Measurements from ENCODE around the gene ARMC3. TPM values are rescaled to one million over a fixed set of nuclear protein-coding genes. Genes with fewer than 3 reads are reported as not detected.

The ARMC3 gene
- polyA plus RNA-seq, 1 donor from 2014 or later, result 0.22 TPM

DNA sequence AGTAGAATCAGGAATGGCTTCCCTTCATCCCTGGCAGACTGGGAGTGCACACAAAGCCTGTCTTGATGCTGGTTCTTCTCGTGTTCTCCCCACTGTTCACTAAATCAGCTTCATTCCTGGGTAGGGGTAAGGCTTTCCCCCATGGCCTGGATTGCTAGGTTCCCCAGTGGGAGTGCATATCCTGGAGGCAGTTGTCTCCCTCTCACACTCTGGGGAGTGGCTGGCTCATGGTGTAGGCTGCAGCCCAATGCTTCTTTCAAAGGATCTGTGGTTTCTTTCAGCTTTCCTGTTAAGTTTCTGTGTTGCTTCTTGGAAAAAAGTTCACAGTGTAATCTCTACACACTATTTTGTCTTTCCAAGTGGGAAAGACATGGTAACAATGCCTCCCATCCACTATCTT lies 32.6 kb upstream of the ARMC3 start:
- no peaks in the 10 kb centered on the region for H3K36me3 ChIP-seq (ENCODE audit: insufficient read depth, low read length)
- H2AFZ ChIP-seq (ENCODE audit: low read depth, low read length), result no peak overlapping the region
- no peak for TF ChIP-seq RAD21 (conservative IDR thresholded peaks at IDR 0.05)
- no peaks in the 10 kb centered on the region for H3K79me2 ChIP-seq (replicated peaks; ENCODE audit: insufficient read depth, low read length)
- H3K4me3 ChIP-seq (ENCODE audit: low read length), result no peak overlapping the region
- H3K27ac ChIP-seq (ENCODE audit: low read length), result no peak overlapping the region
- H4K20me1 ChIP-seq (ENCODE audit: insufficient read depth), result no peaks in the 10 kb centered on the region
- H3K9me3 ChIP-seq (ENCODE audit: low read length), result peaks cover 3% of the 10 kb centered on the region
- no peaks in the 10 kb centered on the region for H3F3A ChIP-seq (ENCODE audit: insufficient read depth, low read length, poor library complexity, severe bottlenecking)
- no peaks in the 10 kb centered on the region for H3K9me2 ChIP-seq (ENCODE audit: insufficient read depth, low read length)
- H3K4me2 ChIP-seq (ENCODE audit: low read length), result no peak overlapping the region
- H3K27me3 ChIP-seq (ENCODE audit: insufficient read depth, low read depth, low read length), result no peaks in the 10 kb centered on the region
- H3K9ac ChIP-seq (ENCODE audit: low read length), result no peak overlapping the region

DNA sequence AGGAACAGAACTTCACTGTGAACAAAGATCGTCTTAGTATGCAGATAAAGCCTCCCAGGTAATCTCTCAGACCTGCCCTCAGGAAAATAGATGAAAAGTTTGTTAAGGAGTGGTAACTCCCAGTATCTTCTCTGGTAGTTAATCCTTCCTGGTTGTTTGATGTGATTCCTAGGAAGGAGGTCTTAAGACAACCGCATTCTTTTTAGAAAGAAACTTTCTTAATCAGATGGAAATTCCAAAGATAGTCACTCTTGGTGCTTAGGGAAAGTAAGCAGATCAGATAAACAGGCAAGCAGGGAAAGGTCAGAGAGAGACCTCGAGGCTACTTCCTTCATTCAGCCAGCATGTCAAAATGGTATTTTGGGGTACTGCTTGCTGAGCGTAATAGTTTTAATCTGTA lies 30.5 kb upstream of the ARMC3 start:
- Histone ChIP-seq H3K4me3 (ENCODE audit: low read length) (no peak overlapping the region), H3K4me2 (ENCODE audit: low read length) (no peak overlapping the region), H2AFZ (ENCODE audit: low read depth, low read length) (no peak overlapping the region), H3F3A (ENCODE audit: insufficient read depth, low read length, poor library complexity, severe bottlenecking) (no peaks in the 10 kb centered on the region), H3K79me2 (replicated peaks; ENCODE audit: insufficient read depth, low read length) (no peaks in the 10 kb centered on the region), H3K27me3 (ENCODE audit: insufficient read depth, low read depth, low read length) (no peaks in the 10 kb centered on the region), H4K20me1 (ENCODE audit: insufficient read depth) (no peaks in the 10 kb centered on the region), H3K27ac (ENCODE audit: low read length) (no peak overlapping the region), H3K9ac (ENCODE audit: low read length) (no peak overlapping the region), H3K9me3 (ENCODE audit: low read length) (peaks cover 3% of the 10 kb centered on the region), H3K9me2 (ENCODE audit: insufficient read depth, low read length) (no peaks in the 10 kb centered on the region), H3K36me3 (ENCODE audit: insufficient read depth, low read length) (no peaks in the 10 kb centered on the region)
- TF ChIP-seq EZH2 (IDR thresholded peaks at IDR 0.05; ENCODE audit: borderline replicate concordance, insufficient read depth, low read length, poor library complexity, severe bottlenecking) (no peak), MXI1 (conservative IDR thresholded peaks at IDR 0.05; ENCODE audit: poor library complexity, severe bottlenecking) (no peak), EP300 (conservative IDR thresholded peaks at IDR 0.05; ENCODE audit: poor library complexity, severe bottlenecking) (no peak), TAF1 (IDR thresholded peaks at IDR 0.05; ENCODE audit: low read depth) (no peak), RAD21 (conservative IDR thresholded peaks at IDR 0.05) (no peak), POLR2AphosphoS5 (IDR thresholded peaks at IDR 0.05) (no peak), SMC3 (conservative IDR thresholded peaks at IDR 0.05; ENCODE audit: poor library complexity) (no peak)
- TF ChIP-seq, protein P1, sequence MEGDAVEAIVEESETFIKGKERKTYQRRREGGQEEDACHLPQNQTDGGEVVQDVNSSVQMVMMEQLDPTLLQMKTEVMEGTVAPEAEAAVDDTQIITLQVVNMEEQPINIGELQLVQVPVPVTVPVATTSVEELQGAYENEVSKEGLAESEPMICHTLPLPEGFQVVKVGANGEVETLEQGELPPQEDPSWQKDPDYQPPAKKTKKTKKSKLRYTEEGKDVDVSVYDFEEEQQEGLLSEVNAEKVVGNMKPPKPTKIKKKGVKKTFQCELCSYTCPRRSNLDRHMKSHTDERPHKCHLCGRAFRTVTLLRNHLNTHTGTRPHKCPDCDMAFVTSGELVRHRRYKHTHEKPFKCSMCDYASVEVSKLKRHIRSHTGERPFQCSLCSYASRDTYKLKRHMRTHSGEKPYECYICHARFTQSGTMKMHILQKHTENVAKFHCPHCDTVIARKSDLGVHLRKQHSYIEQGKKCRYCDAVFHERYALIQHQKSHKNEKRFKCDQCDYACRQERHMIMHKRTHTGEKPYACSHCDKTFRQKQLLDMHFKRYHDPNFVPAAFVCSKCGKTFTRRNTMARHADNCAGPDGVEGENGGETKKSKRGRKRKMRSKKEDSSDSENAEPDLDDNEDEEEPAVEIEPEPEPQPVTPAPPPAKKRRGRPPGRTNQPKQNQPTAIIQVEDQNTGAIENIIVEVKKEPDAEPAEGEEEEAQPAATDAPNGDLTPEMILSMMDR (IDR thresholded peaks at IDR 0.05; ENCODE audit: poor library complexity, severe bottlenecking), result no peak
- TF ChIP-seq, protein P2, sequence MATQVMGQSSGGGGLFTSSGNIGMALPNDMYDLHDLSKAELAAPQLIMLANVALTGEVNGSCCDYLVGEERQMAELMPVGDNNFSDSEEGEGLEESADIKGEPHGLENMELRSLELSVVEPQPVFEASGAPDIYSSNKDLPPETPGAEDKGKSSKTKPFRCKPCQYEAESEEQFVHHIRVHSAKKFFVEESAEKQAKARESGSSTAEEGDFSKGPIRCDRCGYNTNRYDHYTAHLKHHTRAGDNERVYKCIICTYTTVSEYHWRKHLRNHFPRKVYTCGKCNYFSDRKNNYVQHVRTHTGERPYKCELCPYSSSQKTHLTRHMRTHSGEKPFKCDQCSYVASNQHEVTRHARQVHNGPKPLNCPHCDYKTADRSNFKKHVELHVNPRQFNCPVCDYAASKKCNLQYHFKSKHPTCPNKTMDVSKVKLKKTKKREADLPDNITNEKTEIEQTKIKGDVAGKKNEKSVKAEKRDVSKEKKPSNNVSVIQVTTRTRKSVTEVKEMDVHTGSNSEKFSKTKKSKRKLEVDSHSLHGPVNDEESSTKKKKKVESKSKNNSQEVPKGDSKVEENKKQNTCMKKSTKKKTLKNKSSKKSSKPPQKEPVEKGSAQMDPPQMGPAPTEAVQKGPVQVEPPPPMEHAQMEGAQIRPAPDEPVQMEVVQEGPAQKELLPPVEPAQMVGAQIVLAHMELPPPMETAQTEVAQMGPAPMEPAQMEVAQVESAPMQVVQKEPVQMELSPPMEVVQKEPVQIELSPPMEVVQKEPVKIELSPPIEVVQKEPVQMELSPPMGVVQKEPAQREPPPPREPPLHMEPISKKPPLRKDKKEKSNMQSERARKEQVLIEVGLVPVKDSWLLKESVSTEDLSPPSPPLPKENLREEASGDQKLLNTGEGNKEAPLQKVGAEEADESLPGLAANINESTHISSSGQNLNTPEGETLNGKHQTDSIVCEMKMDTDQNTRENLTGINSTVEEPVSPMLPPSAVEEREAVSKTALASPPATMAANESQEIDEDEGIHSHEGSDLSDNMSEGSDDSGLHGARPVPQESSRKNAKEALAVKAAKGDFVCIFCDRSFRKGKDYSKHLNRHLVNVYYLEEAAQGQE (IDR thresholded peaks at IDR 0.05; ENCODE audit: borderline replicate concordance), result no peak

DNA sequence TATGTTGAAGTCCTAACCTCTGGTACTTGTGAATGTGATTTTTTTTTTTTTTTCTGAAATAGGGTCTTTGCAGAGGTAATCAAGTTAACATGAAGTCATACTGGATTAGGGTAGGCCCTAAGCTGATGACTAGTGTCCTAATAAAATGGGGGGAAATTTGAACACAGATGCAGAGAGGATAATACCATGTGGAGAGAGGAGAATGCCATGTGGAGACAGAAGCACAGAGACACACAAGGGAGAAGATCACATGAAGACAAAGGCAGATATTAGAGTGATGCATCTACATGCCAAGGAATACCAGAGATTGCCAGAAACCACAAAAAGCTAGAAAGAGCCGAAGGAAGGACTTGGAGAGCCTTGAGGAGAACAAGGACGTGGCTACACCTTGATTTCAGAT lies 28.5 kb upstream of the ARMC3 start:
- H3K9me3 ChIP-seq (ENCODE audit: low read length), result peaks cover 3% of the 10 kb centered on the region
- H2AFZ ChIP-seq (ENCODE audit: low read depth, low read length), result no peak overlapping the region
- H3K79me2 ChIP-seq (replicated peaks; ENCODE audit: insufficient read depth, low read length), result no peaks in the 10 kb centered on the region
- no peaks in the 10 kb centered on the region for H3K36me3 ChIP-seq (ENCODE audit: insufficient read depth, low read length)
- H3K4me2 ChIP-seq (ENCODE audit: low read length), result no peak overlapping the region
- no peaks in the 10 kb centered on the region for H3F3A ChIP-seq (ENCODE audit: insufficient read depth, low read length, poor library complexity, severe bottlenecking)
- H3K27ac ChIP-seq (ENCODE audit: low read length), result no peak overlapping the region
- no peaks in the 10 kb centered on the region for H3K27me3 ChIP-seq (ENCODE audit: insufficient read depth, low read depth, low read length)
- TF ChIP-seq EZH2 (IDR thresholded peaks at IDR 0.05; ENCODE audit: borderline replicate concordance, insufficient read depth, low read length, poor library complexity, severe bottlenecking) (no peak), EP300 (conservative IDR thresholded peaks at IDR 0.05; ENCODE audit: poor library complexity, severe bottlenecking) (no peak), MXI1 (conservative IDR thresholded peaks at IDR 0.05; ENCODE audit: poor library complexity, severe bottlenecking) (no peak), POLR2AphosphoS5 (IDR thresholded peaks at IDR 0.05) (no peak)
- TF ChIP-seq, protein P2 (IDR thresholded peaks at IDR 0.05; ENCODE audit: borderline replicate concordance), result no peak
- TF ChIP-seq, protein P1 (IDR thresholded peaks at IDR 0.05; ENCODE audit: poor library complexity, severe bottlenecking), result no peak
- no peak overlapping the region for H3K4me3 ChIP-seq (ENCODE audit: low read length)
- no peak overlapping the region for H3K9ac ChIP-seq (ENCODE audit: low read length)
- H3K9me2 ChIP-seq (ENCODE audit: insufficient read depth, low read length), result no peaks in the 10 kb centered on the region
- no peaks in the 10 kb centered on the region for H4K20me1 ChIP-seq (ENCODE audit: insufficient read depth)
